Lower leg skin (tissue), 4 donors: ENCODE measurements around the gene CAV2. TPM values are rescaled to one million over a fixed set of nuclear protein-coding genes. Genes with fewer than 3 reads are reported as not detected.

Experiments
- DNase-seq, 2 donors: peaks; one replicate each; pipeline ENCODE4 v3.0.0-alpha.2; 2019; ENCODE audit warnings: low spot score in 2 of 2
- H3K4me3 ChIP-seq: fragments of 200-600 bp; sonication (generic); 2 replicates; pipeline ENCODE4 v1.5.1; 2017; ENCODE audit warnings: mild to moderate bottlenecking, low read depth; ENCODE audit not compliant: poor library complexity, severe bottlenecking
- CTCF ChIP-seq, 3 donors: fragments of 450-650 bp; IDR thresholded peaks; one replicate each; pipeline ENCODE4 v1.5.1; 2016; ENCODE audit warnings: antibody characterized with exemption in 3 of 3, mild to moderate bottlenecking in 3 of 3, moderate library complexity in 2 of 3
- POLR2A ChIP-seq, 2 donors: fragments of 450-650 bp; IDR thresholded peaks; one replicate each; pipeline ENCODE4 v1.6.1; 2016 to 2017; ENCODE audit warnings: antibody characterized with exemption in 2 of 2, mild to moderate bottlenecking in 1 of 2, moderate library complexity in 1 of 2
- WGBS, 2 donors: methylation state at CpG; one replicate each; pipeline ENCODE4 v1.1.5; 2018; 5-methylcytosine and 5-hydroxymethylcytosine counted together
- intact Hi-C: fragments of 100-400 bp; cut with DNase I; formaldehyde crosslinking; loops from one replicate; pipeline ENCODE4 v1.15.0; 2023; ENCODE audit warnings: low total_unique reads
- total RNA-seq, 4 donors: library from RNA; depleted of rRNA; stranded (reverse); fragments of >200 nt; gene quantifications; one replicate each; pipeline ENCODE4 v1.1.0, GENCODE V29; 2016

CAV2 gene
- total RNA-seq, 4 donors from 2014 or later: 47.3 to 72.1 (median 67.7) TPM

GRCh38 chr7:116491887-116492653 is 7.5 kb upstream of the CAV2 start:
- no peak for DNase-seq
- WGBS, 2 donors: 55 to 68% methylated on average over 3 of the region's 3 CpGs
- H3K4me3 ChIP-seq: no peak overlapping the region
- intact Hi-C loops: no loop called here
- TF ChIP-seq CTCF (IDR thresholded peaks at IDR 0.05) (no peak), POLR2A (IDR thresholded peaks at IDR 0.05) (no peak)

GRCh38 chr7:116492654-116493109 is 6.9 kb upstream of the CAV2 start:
- DNase-seq: no peak
- no peak overlapping the region for H3K4me3 ChIP-seq
- TF ChIP-seq POLR2A (IDR thresholded peaks at IDR 0.05) (no peak), CTCF (IDR thresholded peaks at IDR 0.05) (no peak)
- WGBS, 2 donors: 87 to 89% methylated on average over 3 of the region's 3 CpGs
- intact Hi-C loops: no loop called here

- no peak for DNase-seq
- intact Hi-C loops: no loop called here
- WGBS, 2 donors: 48 to 53% methylated on average over 1 of the region's 1 CpG
- H3K4me3 ChIP-seq: no peak overlapping the region
- TF ChIP-seq POLR2A (IDR thresholded peaks at IDR 0.05) (no peak), CTCF (IDR thresholded peaks at IDR 0.05) (no peak)
These were observed 6.1 kb upstream of the CAV2 start for GRCh38 chr7:116493449-116493848.

- DNase-seq: no peak
- intact Hi-C loops: no loop called here
- WGBS, 2 donors: 95 to 99% methylated on average over 2 of the region's 2 CpGs
These were observed 5.1 kb upstream of the CAV2 start for GRCh38 chr7:116494472-116494871.

GRCh38 chr7:116495736-116496135 is 3.8 kb upstream of the CAV2 start:
- TF ChIP-seq CTCF (IDR thresholded peaks at IDR 0.05) (no peak), POLR2A (IDR thresholded peaks at IDR 0.05) (no peak)
- WGBS, 2 donors: 90 to 96% methylated on average over 1 of the region's 1 CpG
- H3K4me3 ChIP-seq: no peak overlapping the region
- no peak for DNase-seq
- intact Hi-C loops: no loop called here

More at GRCh38 chr7:116494472-116494871, 5.1 kb upstream of the CAV2 start:
- H3K4me3 ChIP-seq: no peak overlapping the region
- TF ChIP-seq CTCF (IDR thresholded peaks at IDR 0.05) (no peak), POLR2A (IDR thresholded peaks at IDR 0.05) (no peak)
